H1 (cell line): ENCODE data around the gene SLC26A11. TPM values are rescaled to one million over a fixed set of nuclear protein-coding genes. Genes with fewer than 3 reads are reported as not detected.

Experiments
- CEBPB ChIP-seq: IDR thresholded peaks from 2 replicates; pipeline ENCODE4 v1.6.1; 2012; ENCODE audit warnings: low read depth, low read length
- CHD7 ChIP-seq: fragments of 300-600 bp; sonication (generic); IDR thresholded peaks from 2 replicates; pipeline ENCODE4 v1.7.1; 2012; ENCODE audit warnings: low read length, moderate library complexity, mild to moderate bottlenecking, inconsistent platforms; ENCODE audit not compliant: insufficient replicate concordance
- JUND ChIP-seq: IDR thresholded peaks from 2 replicates; pipeline ENCODE4 v1.6.1; 2011; ENCODE audit warnings: mild to moderate bottlenecking, improper control_type of control experiment, low read length
- KDM1A ChIP-seq: fragments of 200-600, 300-600 bp; sonication (generic); IDR thresholded peaks from 2 replicates; pipeline ENCODE4 v1.7.1; 2016; ENCODE audit warnings: mild to moderate bottlenecking, low read length, borderline replicate concordance
- RAD21 ChIP-seq, 2 experiments: IDR thresholded peaks in 1 of 2; conservative IDR thresholded peaks in 1 of 2; 2 replicates each; pipeline ENCODE4 v1.6.1; 2011; ENCODE audit warnings: low read depth in 2 of 2, low read length in 2 of 2, improper control_type of control experiment in 1 of 2, inconsistent platforms in 1 of 2, mild to moderate bottlenecking in 1 of 2, moderate library complexity in 1 of 2
- RXRA ChIP-seq: IDR thresholded peaks from 2 replicates; pipeline ENCODE4 v1.6.1; 2011; ENCODE audit warnings: low read depth, mild to moderate bottlenecking, low read length, moderate library complexity; ENCODE audit not compliant: insufficient read depth
- TAF7 ChIP-seq: optimal IDR thresholded peaks from 2 replicates; pipeline ENCODE3; 2011; ENCODE audit warnings: low read depth, mild to moderate bottlenecking, inconsistent platforms, low read length, moderate library complexity, borderline replicate concordance
- polyA plus RNA-seq, 7 experiments: library from polyadenylated mRNA; depleted of rRNA in 3 of 7; stranded (reverse) in 5 of 7; unstranded in 2 of 7; fragments of >200 nt in 5 of 7; fragments of 200-250 nt in 2 of 7; gene quantifications; 1 replicate in 5 of 7; 2 replicates in 1 of 7; 4 replicates in 1 of 7; pipeline versions ENCODE4 v1.2.1 to v1.2.3, GENCODE V29; 2011 to 2013; ENCODE audit warnings: missing spikeins in 2 of 7, mixed read lengths in 2 of 7
- total RNA-seq: library from RNA; stranded (reverse); fragmentation: NEBNext Ultra II Directional; extraction: Animal tissue kit (Norgen Biotek cat#: 25700); gene quantifications from 2 replicates; pipeline ENCODE4 v1.2.1, GENCODE V29; 2021
- TF ChIP-seq, protein P1 (sequence below): IDR thresholded peaks from 2 replicates; pipeline ENCODE4 v1.6.1; 2011; ENCODE audit warnings: low read depth, mild to moderate bottlenecking, low read length; ENCODE audit not compliant: insufficient read depth

SLC26A11 gene
- total and polyA plus RNA-seq, 2 of the 8 experiments (the other 6 are each of a cell fraction or from before 2014, with no cell fraction given): 15.5 to 25.9 TPM

DNA sequence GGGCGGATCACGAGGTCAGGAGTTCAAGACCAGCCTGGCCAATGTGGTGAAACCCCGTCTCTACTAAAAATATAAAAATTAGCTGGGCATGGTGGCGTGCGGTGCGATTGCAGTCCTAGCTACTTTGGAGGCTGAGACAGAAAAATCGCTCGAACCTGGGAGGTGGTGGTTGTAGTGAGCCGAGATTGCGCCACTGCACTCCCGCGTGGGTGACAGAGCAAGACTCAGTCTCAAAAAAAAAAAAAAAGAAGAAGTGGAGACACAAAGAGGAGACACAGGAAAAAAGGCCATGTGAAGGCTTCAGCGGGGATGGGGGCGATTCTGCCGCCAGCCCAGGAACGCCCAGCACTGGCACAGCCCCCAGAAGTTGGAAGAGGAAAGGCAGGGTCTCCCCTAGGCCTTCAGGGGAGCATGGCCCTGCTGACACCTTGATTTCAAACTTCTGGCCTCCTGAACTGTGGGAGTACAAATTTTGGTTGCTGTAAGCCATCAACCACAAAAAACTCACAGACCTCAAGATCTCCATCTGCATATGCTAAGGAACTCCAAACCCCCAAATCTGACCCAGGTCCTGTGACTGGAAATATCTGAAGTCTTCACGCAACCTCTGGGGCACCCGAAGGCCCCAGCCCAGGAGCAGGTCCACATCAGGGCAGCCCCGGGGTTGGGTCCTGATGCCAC lies 7.1 kb upstream of the SLC26A11 start (continued):
- no peak for TF ChIP-seq CHD7
- no peak for TF ChIP-seq KDM1A
- TF ChIP-seq JUND: no peak
- TF ChIP-seq RAD21 (IDR thresholded peaks at IDR 0.05 in 1 of 2, conservative IDR thresholded peaks at IDR 0.05 in 1 of 2; ENCODE audit: low read depth in 2 of 2, low read length in 2 of 2): no peak
- no peak for TF ChIP-seq RXRA
- TF ChIP-seq, protein P1, sequence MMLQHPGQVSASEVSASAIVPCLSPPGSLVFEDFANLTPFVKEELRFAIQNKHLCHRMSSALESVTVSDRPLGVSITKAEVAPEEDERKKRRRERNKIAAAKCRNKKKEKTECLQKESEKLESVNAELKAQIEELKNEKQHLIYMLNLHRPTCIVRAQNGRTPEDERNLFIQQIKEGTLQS: no peak
- no peak for TF ChIP-seq TAF7
- no peak for TF ChIP-seq CEBPB
- TF ChIP-seq, all 59 proteins: peak for 0
